DMS153 treated with DMSO at 0.1 percent for 48 hours (cell line): ENCODE data around the gene BCL11B.

Experiments used
- DNase-seq: peaks from one replicate; lab custom pipeline; 2025; ENCODE audit not compliant: unreplicated experiment; lab: John Stamatoyannopoulos, UW

Gene BCL11B

DNA sequence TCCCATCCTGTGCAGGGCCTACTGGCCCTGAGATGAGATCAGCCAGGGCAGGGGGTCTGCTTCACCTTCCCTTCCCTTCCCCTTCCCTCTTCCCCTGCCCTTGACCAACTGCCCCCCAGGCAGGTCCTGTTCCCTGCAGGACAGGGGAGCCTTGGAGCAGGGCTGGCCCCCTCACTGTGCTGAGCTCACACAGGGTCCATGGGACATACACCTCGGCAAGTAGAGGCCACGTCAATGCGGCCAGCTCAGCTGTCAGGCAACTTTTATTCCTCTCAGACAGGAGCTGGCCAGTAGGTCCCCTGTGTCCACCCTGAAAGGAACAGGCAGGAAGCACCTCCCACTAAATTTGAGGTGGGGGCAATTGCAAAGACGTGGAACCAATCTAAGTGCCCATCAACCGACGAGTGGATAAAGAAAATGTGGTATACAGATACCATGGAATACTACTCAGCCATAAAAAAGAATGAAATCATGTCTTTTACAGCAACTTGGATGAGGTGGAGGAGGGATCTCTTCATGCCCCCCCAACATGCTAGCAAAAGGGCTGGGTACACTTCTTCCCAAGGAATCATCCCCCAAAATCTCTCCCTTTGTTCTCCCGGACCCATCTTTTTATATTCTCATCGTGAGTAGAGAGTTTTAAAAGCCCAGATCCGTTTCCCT, 148.7 kb downstream of the BCL11B start:
- no peak for DNase-seq

DNA sequence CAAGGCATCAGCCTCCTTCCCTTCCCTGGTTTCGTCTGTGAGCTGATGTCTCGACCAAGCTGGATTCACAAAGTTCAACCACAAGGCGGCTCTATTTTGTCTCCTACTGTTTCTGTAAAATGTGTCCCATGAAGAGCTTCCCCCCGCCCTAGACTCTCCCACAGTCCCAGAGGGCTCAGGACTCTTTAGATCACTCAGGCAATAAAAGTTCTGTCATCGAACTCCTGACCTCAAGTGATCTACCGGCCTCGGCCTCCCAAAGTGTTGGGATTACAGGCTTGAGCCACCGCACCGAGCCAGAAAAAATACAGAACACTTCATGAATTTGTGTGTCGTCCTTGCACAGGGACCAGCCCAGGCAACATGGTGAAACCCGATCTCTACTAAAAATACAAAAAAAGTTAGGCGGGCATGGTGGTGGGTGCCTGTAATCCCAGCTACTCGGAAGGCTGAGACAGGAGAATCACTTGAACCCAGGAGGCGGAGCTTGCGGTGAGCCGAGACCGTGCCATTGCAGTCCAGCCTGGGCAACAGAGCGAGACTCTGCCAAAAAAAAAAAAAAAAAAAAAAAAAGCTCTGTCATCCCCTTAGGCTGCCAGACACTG, 149.4 kb downstream of the BCL11B start:
- DNase-seq: no peak

DNA sequence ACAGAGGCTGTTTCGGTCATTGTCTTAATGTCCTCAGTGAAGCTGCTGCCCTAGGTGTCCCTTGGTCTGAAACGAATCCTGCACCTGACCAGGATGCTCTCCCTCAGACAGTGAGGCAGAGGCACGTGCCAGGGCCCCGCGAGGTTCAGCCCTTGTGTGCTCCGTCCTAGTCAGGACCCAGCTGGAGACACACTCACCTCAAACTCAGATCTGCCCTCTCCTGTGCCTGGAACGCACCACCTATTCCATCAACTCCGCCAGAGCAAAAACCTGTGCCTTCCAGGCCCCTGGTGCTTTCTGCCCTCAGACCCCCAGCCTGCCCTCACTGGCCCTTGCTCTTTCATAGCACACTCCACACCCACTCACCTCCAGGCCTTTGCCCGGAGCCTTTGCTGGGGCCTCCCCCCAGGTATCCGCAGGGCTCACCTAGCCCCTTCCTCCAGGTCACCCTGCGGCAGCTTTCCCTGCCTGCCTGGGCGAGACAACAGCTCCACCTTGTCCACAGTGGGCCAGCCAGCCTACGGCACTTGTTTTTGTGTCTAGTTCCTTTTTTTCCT, 150.6 kb downstream of the BCL11B start:
- DNase-seq: no peak

DNA sequence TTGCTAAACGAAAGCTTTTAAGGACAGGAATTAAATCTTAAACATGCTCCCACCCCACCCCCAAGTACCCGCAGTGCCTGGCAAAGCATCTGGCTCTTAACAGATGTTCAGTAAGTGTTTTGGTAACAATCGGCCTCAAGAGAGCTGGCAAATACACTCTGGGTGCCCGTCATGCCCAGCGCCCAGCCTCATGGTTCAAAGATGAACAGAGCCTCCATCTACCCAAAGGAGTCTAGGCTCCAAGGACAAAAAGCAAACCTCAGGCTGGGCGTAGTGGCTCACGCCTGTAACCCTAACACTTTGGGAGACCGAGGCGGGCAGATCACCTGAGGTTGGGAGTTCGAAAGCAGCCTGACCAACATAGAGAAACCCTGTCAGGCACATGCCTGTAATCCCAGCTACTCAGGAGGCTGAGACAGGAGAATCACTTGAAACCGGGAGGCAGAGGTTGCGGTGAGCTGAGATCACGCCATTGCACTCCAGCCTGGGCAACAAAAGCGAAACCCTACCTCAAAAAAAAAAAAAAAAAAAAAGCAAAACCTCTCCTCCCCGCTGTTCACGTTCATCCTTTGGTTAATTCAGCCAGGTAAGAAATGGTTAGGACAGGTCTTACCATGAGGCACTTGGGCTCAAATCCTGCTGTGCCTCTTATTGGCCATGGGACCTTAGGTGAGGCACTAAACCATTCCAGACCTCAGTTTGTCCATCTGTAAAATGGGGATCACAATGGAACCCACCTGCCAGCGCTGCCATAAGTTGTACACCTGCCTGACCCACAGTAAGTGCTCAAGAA, 151.3 kb downstream of the BCL11B start:
- no peak for DNase-seq

DNA sequence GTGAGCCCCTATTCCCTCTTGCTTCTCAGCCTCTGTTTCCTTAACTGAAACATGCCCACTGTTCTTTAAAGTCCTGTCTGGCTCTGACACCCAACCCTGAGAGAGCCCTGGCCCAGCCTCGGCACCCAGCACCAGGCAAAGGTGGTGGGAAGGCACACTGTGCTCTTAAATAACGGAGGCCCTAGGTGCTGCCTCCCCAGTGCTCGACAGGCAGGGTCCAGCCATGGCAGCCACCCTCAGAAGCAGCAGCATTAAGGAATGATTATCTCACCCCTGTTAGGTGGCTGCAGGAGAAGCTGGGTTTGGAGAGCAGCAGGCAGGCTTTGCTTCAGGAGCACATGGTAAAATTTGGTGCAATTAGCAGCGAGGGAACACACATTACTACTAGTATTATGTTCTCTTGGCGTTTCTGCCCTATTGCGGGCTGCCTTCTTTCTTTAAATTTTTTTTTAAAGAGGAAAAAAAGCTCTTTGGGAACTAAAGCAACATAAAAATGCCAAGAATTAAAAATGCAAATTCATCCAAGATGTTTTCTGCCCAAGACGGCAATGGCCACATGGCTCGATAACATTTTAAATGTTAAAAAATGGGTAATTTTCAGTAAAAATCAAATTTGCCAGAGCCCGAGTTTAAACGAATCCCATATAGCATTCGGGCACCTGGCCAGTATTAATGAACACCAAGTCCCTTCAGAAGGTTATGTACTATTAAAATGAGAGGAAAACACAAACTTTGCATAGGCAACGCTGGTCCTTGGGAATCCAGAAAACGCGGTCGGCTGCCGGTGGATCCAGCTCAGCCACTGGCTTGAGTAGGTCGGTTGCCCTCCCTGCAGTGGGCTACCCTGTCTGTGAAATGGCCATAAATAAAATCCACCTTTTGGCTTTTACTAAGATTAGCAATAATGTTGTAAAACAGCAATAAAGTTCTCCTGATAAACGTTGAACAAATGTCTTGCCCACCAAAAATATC, 152.2 kb downstream of the BCL11B start:
- DNase-seq: no peak
